Bronchial epithelial cell (primary cell): ENCODE results near the gene MTCH2. TPM values are rescaled to one million over a fixed set of nuclear protein-coding genes. Genes with fewer than 3 reads are reported as not detected.

Experiments
- DNase-seq: peaks from one replicate; pipeline ENCODE4 v3.0.0-alpha.2; 2010; ENCODE audit warnings: low read depth
- FAIRE-seq: peaks from 2 replicates; lab custom pipeline; 2011; peaks lifted over from hg19 to GRCh38; lab: Jason Lieb, UNC
- H3K27me3 ChIP-seq: 2 replicates; pipeline ENCODE4 v1.5.1; 2011; ENCODE audit warnings: low read length; ENCODE audit not compliant: control insufficient read depth, insufficient read depth
- H3K36me3 ChIP-seq: 2 replicates; pipeline ENCODE4 v1.5.1; 2011; ENCODE audit warnings: low read length; ENCODE audit not compliant: control insufficient read depth, insufficient read depth
- H3K4me3 ChIP-seq: 2 replicates; pipeline ENCODE4 v1.5.1; 2011; ENCODE audit warnings: mild to moderate bottlenecking, low read depth, low read length, control low read depth
- total RNA-seq: library from RNA; depleted of rRNA; stranded (reverse); fragments of >200 nt; gene quantifications from 2 replicates; pipeline ENCODE4 v1.2.1, GENCODE V29; 2014
- TF ChIP-seq, protein P1 (sequence below): IDR thresholded peaks from 2 replicates; pipeline ENCODE4 v1.5.1; 2011; ENCODE audit warnings: mild to moderate bottlenecking, moderate library complexity, low read length, control low read depth, inconsistent platforms; ENCODE audit not compliant: insufficient read depth, severe bottlenecking

The MTCH2 gene
- total RNA-seq, 1 donor from 2014 or later: 130 TPM

DNA sequence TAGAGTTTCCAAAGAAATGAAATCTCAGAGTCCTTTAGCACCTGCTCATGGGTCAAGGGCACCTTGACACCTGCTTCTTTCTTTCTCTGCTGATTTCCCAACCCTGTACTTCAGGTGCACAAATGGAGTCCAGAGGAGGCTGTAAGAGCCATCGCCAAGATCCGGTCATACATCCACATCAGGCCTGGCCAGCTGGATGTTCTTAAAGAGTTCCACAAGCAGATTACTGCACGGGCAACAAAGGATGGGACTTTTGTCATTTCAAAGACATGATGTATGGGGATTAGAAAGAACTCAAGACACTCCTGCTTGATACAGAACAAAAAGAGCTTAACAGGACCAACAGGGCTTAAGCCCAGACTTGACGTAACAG, 71.0 kb downstream of the MTCH2 start:
- Histone ChIP-seq H3K4me3 (no peak overlapping the region), H3K27me3 (no peaks in the 10 kb centered on the region), H3K36me3 (peaks cover 14% of the 10 kb centered on the region)
- DNase-seq (no peak), FAIRE-seq (no peak)
- TF ChIP-seq, protein P1, sequence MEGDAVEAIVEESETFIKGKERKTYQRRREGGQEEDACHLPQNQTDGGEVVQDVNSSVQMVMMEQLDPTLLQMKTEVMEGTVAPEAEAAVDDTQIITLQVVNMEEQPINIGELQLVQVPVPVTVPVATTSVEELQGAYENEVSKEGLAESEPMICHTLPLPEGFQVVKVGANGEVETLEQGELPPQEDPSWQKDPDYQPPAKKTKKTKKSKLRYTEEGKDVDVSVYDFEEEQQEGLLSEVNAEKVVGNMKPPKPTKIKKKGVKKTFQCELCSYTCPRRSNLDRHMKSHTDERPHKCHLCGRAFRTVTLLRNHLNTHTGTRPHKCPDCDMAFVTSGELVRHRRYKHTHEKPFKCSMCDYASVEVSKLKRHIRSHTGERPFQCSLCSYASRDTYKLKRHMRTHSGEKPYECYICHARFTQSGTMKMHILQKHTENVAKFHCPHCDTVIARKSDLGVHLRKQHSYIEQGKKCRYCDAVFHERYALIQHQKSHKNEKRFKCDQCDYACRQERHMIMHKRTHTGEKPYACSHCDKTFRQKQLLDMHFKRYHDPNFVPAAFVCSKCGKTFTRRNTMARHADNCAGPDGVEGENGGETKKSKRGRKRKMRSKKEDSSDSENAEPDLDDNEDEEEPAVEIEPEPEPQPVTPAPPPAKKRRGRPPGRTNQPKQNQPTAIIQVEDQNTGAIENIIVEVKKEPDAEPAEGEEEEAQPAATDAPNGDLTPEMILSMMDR: no peak

DNA sequence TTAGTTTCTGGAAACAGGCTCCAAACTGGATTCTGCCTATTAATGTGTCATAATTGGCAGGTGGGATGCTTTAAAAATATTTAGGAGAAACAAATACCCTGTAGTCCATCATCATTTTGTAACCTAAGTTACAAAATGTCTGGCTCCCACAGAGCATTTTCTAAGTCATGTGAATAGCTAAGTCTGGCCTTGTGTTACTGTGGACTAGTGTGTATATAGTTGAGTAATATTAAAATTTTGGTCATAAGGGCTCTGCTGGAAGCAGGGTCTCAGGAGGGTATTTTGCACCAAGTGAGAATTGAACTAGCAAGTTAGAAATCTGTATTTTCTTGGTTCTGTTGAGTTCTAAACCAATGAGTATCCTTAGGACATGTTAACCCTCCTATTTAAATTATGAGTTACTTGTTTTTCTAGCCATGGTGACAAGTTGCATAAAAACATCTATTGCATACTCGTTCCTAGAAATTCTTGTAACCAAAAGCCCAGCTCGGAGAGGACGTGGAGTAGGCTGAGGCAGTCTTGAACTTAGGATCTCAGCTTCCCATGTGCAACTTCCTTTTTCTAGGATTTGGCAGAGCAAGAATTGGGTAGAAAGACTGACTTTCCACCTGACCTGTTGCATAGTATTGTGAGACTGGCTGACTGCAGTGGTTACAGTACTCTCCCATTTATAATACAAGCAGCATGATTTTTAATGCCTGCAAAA, 71.6 kb downstream of the MTCH2 start:
- DNase-seq (no peak), FAIRE-seq (no peak)
- H3K27me3 ChIP-seq: no peaks in the 10 kb centered on the region
- TF ChIP-seq, protein P1: no peak
- peaks cover 14% of the 10 kb centered on the region for H3K36me3 ChIP-seq
- no peak overlapping the region for H3K4me3 ChIP-seq

DNA sequence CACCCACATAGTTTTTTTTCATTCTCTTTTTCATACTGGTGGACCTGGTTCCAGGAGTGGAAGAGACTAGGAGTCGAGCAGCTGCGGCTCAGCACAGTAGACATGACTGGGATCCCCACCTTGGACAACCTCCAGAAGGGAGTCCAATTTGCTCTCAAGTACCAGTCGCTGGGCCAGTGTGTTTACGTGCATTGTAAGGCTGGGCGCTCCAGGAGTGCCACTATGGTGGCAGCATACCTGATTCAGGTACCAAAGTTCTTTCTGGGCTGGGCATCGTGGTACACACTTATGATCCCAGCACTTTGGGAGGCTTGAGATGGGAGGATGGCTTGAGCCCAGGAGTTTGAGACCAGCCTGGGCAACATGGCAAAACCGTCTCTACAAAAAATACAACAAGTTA, 72.7 kb downstream of the MTCH2 start:
- Histone ChIP-seq H3K36me3 (peaks cover 12% of the 10 kb centered on the region), H3K27me3 (no peaks in the 10 kb centered on the region), H3K4me3 (no peak overlapping the region)
- TF ChIP-seq, protein P1: no peak
- FAIRE-seq (no peak), DNase-seq (no peak)

Other genes with a start within 250 kb of the MTCH2 start
- 12.3 and 18.2 TPM in 2 replicates for gene SLC39A13, start 234.0 kb downstream of the MTCH2 start, total RNA-seq
- 141 and 143 TPM in 2 replicates for gene PSMC3, start 216.1 kb downstream of the MTCH2 start, total RNA-seq
- 0.26 and 0.64 TPM in 2 replicates for gene RAPSN, start 193.4 kb downstream of the MTCH2 start, total RNA-seq
- gene CELF1, start 89.4 kb downstream of the MTCH2 start, total RNA-seq: 63.4 and 94.2 TPM in 2 replicates
- 124 and 147 TPM in 2 replicates for gene PTPMT1, start 77.0 kb downstream of the MTCH2 start, total RNA-seq
- 11.6 and 14.7 TPM in 2 replicates for gene KBTBD4, start 63.6 kb downstream of the MTCH2 start, total RNA-seq
- gene NDUFS3, start 63.5 kb downstream of the MTCH2 start, total RNA-seq: 57.7 and 67.7 TPM in 2 replicates
- not detected in 2 replicates for gene FAM180B, start 55.9 kb downstream of the MTCH2 start, total RNA-seq
- 0.13 and 0.26 TPM in 2 replicates for gene C1QTNF4, start 48.1 kb downstream of the MTCH2 start, total RNA-seq
- 0.38 and 1.1 TPM in 2 replicates for gene AGBL2, start 72.8 kb upstream of the MTCH2 start, total RNA-seq
- gene FNBP4, start 124.8 kb upstream of the MTCH2 start, total RNA-seq: 65.3 and 67.2 TPM in 2 replicates
- 21.4 and 28.4 TPM in 2 replicates for gene NUP160, start 205.8 kb upstream of the MTCH2 start, total RNA-seq